GM10847 (cell line): ENCODE results near the gene SNX22.

ENCODE experiments used
- POLR2A ChIP-seq: IDR thresholded peaks from 2 replicates; pipeline ENCODE4 v1.6.1; 2011; ENCODE audit not compliant: insufficient read length; ENCODE audit errors: extremely low read depth

SNX22 gene

DNA sequence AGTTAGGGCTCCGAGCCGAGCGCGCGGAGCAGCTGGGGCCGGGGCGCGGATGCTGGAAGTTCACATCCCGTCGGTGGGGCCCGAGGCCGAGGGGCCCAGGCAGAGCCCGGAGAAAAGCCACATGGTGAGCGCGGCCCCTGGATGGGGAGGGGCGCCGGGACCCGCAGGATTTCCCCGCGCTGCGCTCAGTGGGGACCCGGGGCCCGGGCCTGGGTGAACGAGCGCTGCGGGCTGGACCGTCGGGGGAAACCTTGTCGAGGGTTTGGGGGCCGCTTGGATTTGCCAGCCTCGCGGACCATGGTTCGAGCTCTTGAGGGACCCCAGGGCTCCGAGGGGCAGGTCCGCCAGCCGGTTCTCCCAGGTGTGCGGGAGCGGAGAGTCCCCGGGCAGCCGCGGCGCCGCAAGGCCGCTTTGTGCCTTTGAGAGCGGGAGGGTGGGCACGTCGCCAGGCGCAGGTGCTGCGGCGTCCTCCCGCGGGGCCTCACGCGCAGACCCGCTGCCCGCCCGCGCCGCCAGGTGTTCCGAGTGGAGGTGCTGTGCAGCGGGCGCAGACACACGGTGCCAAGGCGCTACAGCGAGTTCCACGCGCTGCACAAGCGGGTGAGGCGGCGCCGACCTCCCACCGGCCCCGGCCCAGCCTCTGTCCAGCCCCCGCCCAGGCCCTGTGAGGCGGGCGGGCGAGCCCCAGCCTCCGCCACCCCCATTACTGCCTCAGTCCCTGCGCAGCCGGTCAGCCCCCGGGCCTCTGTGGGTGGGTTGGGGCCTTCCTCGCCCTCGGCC is at the start of gene SNX22:
SNX22 (plus strand) TSS at position 5 of the 780 bp plus-strand sequence; CDS start at position 50, 45 bp downstream.
- peak; percentile 73 for TF ChIP-seq POLR2A

DNA sequence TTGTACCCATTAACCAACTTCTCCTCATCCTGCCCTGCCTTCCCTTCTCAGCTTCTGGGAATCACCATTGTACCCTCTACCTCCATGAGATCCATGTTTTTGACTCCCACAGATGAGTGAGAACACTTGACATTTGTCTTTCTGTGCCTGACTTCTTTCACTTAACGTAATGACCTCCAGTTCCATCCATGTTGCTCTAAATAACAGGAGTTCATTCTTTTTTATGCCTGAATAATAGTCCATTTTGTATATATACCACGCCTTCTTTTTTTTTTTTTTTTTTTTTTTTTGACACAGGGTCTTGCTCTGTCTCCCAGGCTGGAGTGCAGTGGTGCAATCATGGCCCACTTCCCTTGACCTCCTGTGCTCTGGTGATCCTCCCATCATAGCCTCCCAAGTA is 49.0 kb upstream of the SNX22 start:
- no peak for TF ChIP-seq POLR2A

DNA sequence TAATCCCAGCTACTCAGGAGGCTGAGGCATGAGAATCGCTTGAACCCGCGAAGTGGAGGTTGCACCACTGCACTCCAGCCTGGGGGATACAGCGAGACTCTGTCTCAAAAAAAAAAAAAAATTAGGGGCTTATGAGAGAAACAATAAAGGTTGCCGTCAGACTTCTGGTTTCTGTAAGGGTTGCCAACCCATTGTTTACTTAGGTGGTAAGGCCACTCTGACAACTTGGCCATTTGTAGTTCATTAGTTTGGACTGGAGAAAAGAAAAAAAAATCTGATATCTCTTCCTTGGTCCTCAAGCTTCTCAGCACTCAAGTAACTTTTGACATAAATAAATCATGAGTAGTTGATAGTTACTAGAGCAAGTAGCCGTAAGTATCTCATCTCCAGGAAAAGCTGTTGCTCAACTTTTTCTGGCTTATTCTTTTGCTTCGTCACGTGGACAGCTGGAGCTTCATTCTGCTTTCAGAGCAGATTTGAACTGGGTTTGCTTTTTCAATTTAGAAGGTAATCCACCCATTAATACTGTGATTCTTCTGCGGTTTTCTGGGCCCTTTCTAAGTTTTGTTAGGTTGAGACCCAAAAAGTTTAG is 46.3 kb upstream of the SNX22 start:
- TF ChIP-seq POLR2A = no peak

DNA sequence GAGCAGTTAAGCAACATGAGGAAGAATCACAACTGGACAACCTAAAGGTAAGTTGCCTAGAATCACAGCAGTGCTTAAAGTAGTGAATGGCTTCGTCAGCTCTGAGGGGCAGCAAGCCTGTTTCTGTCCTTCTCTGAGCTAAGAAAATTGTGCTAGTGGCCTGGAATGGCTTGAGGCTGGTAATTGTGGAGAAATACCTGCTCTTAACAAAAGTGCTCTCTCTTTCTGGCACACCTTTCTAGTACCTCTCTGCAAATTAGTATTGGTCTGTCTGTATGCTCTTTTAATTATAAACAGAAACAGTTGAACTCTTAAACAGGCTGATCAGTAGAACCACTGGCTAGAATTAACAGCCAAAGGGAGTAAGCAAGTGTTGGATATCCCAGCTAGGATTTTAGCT is 44.2 kb upstream of the SNX22 start:
- TF ChIP-seq POLR2A = no peak

DNA sequence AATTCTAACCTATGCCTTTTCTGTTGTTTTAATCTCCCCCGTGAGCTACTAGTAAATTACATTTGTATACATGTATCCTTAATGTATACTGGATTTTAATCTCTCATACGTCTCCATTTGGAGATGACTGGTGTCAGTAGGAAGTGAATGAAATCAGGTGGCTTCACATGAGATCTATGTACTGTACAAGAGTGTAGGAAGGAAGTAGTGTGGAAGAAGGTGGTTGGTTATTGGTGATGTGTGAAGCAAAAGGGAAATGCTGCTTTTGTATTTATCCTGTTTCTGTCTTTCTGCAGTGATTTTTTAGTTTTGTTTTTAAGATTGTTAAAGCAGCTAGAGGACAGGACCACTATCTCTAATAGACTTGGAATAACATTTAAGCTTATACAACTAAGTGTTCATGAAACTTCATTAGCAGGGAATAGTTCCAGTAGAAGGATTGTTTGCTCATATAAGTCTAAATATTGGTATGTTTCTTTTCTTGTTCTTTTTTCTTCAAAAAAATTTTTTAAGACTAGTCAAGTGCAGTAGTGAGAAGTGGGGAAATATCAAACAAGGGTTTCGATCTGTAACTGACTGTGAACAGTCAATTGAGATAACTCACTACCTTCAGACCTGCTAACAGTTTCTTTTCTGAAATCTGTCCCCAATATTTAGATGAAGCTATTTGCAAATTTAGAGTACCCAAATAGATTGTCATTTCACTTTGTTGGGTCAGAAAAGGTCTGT is 40.4 kb upstream of the SNX22 start:
- TF ChIP-seq POLR2A = no peak

DNA sequence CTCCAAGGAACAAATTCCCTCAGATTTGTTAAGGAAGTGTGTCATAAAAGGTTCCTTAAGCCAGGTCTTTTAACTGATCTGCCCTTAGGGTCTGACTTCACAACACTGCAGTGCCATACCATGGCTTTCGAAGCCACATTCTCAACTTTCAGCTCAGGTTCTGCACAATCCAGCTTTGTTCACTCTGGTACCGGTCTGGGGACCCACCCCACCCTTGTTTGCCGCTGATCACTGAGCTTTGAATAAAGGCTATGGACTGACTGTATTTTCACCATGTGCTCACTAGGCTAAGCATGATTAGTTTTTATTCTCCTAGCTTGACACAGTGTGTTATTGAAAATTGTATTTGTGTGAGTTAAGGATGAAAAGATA is 39.9 kb upstream of the SNX22 start:
- no peak for TF ChIP-seq POLR2A

DNA sequence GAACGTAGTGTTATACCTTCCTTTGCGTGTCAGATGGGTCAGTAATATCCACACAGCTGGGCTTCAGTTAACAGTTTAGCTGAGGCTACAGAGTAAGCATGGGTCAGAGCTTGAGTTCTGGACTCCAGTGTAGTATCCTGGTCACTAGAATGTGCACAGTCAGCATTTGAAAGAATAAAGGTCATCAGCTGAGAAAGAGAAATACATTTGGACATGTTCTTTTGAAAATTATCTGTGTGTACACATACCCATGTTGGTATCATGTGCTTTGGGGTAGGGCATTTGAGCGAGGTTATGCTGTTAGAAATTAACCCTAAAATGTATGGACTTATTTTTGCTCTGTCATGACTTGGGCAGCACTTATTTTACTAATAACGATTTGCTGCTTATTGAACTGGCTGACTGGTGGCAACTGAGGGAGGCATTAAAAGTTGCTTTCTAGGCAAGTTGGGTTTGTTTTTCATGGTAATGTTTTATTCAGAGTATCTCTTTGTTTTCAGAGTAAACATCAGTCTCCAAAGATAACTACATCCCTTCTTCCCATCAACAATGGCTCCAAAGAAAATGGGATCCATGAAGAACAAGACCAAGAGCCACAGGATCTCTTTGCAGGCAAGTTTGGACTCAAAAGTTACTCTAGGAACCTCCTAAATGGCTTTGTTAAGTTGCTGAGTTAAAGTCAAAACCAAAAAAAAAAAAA is 39.3 kb upstream of the SNX22 start:
- TF ChIP-seq POLR2A = no peak

DNA sequence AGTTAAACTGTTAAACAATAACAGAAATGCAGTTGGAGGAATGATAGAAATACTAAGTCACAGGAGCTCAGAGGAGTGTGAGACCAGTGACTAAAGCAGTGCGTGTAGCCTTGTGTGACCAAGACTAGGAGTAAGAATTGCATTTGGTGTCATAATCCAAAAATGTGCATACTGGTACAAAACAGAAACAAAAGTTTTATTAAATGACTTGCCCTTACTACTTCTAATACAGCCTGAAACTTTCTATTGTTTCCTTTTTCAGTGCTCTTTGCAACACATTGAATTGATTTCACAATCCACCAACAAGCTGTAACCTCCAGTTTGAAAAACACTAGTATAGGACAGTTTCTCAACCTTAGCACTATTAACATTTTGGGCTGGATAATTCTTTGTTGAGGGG is 38.6 kb upstream of the SNX22 start:
- TF ChIP-seq POLR2A = no peak

DNA sequence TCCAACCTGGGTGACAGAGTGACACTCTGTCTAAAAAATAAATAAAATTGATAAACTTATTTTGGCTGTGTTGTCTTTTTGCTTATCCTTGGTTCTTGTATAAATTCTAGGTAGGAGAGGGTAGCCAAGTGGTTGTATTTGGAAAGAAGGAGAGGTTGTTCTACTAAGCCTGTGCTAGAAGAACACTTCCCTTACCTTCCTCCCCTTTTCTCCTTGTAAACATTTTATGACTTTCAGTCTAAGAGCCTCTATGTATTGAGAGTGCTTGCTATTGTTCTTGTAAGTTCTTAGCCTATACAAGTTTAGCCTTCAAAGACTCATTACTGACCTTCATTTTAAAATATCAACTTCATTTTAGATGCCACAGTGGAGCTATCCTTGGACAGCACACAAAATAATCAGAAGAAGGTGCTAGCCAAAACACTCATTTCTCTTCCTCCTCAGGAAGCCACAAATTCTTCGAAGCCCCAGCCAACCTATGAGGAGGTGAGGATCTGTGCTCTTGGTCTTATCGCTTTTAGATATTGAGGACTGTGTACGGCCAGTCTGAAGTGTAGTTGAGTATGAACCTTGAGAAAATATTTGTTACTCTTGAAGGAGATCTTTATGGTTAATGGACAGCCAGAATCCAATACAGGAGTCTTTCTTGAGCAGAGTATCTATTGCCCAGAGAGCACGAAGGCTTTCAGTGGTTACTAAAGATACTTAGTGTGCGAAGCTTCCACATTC is 33.6 kb upstream of the SNX22 start:
- no peak for TF ChIP-seq POLR2A

DNA sequence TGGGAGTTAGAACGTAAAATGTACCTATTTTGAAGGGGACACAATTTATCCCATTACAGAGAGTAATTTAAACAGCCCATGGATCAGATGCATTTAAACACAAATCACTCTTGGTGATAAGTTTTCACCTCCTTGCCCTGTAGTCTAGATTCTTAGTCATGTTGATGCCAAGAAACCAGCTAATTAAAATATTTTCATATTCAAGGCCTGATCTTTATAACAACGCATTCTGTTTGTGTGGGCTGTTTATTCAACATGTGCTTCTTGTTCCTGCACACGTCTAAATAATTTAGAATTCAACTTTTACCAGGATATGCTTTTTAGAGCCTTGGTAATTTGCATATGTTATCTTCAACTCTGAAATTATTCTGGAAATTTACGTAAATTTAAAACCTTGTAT is 29.9 kb upstream of the SNX22 start:
- TF ChIP-seq POLR2A = no peak

DNA sequence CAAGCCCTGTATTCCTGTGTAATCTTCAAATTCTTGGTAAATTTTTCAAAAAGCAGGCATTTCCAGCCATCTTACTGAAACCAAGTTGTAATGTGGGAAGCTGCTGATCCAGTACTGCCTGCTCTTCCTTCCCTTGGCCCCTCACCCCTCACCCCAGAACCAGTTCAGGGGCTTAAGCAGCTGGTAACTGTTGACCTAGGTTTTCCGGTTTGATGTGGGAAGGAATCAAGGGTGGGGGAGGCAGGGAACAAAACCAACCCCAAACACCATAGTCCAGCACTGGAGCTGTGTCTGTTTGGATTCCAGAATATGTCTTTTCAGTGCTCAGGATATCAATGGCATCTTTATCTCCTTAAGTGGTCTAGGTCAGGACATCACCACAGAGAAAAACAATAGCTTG is 29.1 kb upstream of the SNX22 start:
- no peak for TF ChIP-seq POLR2A

DNA sequence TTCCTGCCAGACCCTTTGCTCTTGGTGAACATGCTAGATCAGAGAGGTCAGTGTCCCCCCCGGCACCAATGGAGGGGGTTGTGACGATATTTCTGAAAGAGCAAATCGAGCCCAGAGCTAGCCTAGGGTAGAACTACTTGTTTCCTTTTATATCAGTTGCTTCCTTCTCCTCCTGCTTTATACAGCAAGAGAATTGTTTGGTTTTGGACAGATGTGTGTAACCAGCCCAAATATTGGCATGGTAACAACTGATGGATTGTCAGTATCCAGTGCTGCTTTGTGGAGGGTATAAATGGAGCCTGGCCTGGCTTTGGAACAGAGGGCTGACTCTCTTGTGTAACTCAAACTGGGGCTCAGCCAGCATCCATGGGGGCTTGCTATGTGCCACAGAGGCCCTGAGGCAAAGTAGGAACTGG is 28.6 kb upstream of the SNX22 start:
- TF ChIP-seq POLR2A = no peak

DNA sequence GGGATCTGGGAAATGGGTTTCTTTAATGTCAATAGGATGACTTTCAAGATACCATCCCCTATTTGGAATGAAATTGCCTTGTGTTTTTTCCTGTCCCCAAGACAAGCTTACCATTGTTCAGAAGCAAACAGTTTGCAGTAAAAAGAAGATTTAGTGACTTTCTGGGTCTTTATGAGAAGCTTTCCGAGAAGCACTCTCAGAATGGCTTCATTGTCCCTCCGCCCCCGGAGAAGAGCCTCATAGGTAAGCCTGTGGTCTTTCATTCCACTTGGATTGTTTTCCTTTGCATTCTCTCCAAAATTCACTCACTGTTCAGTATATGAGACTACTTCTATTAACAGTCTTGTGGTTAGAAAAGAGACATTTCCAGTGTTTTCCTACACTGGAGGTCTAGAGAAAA is 25.6 kb upstream of the SNX22 start:
- no peak for TF ChIP-seq POLR2A

DNA sequence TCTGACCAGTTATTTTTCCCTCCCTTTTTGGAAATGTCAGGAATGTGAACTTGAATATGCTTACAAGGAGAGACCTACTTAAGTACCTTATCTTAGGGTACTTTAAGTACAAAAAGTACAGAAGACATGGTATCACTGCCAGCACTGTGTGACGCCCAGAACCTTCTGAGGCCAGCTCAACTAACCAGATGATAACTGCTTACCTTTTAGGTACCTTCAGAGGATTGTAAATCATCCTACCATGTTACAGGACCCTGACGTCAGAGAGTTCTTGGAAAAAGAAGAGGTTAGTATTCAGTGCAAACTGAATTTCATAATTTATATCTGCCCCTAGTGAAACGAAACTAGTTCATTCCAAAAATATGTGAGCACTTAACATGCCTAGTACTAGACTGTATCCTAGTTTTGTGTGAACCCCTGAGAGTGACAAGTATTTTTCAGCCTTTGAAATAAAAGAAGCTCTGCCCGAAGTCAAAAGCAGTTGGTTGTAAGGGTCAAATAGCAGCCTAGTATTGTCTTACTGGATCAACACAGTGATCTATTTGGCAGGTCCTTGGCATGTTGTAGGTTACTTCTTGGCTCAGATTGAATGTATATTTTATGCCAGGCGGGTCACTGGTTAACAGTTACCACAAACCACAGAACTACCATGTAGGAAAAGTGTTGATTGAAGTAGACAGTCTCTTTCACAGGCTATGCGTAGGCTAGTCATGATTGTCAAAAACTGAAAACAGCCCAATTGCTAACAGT is 23.8 kb upstream of the SNX22 start:
- TF ChIP-seq POLR2A = no peak
